Gastrocnemius medialis (tissue), 4 donors: ENCODE results near the gene CYTH2. TPM values are rescaled to one million over a fixed set of nuclear protein-coding genes. Genes with fewer than 3 reads are reported as not detected.

Experiments used
- ATAC-seq, 2 donors: fragments of 150-250 bp; one replicate each; pipeline ENCODE4 v1.9.1; 2016
- DNase-seq, 2 donors: peaks; one replicate each; pipeline ENCODE4 v3.0.0-alpha.2; 2019
- H3K27ac ChIP-seq, 4 donors: fragments of 200-600 bp; sonication (generic); 1 replicate in 1 of 4; 2 replicates in 3 of 4; pipeline ENCODE4 v1.5.1; 2016 to 2018; ENCODE audit warnings: mild to moderate bottlenecking in 2 of 4, moderate library complexity in 1 of 4
- H3K27me3 ChIP-seq, 3 donors: fragments of 200-600 bp; sonication (generic) in 2 of 3; 1 replicate in 1 of 3; 2 replicates in 2 of 3; pipeline versions ENCODE4 v1.5.1 to v1.6.0; 2016 to 2019; ENCODE audit warnings: mild to moderate bottlenecking in 1 of 3, moderate library complexity in 1 of 3
- H3K36me3 ChIP-seq, 2 donors: fragments of 200-600 bp; sonication (generic) in 1 of 2; one replicate each; pipeline ENCODE4 v1.5.1; 2017 to 2018
- H3K4me1 ChIP-seq, 2 donors: fragments of 200-600 bp; sonication (generic) in 1 of 2; one replicate each; pipeline ENCODE4 v1.5.1; 2016 to 2017; ENCODE audit warnings: mild to moderate bottlenecking in 2 of 2
- H3K4me3 ChIP-seq, 4 donors: fragments of 200-600 bp; sonication (generic) in 3 of 4; 1 replicate in 1 of 4; 2 replicates in 3 of 4; pipeline ENCODE4 v1.5.1; 2016 to 2019; ENCODE audit warnings: mild to moderate bottlenecking in 2 of 4
- H3K9me3 ChIP-seq, 3 donors: fragments of 200-600 bp; sonication (generic) in 2 of 3; 1 replicate in 1 of 3; 2 replicates in 2 of 3; pipeline ENCODE4 v1.5.1; 2016 to 2019
- POLR2A ChIP-seq, 2 donors: fragments of 450-650 bp; IDR thresholded peaks; one replicate each; pipeline ENCODE4 v1.6.1; 2017; ENCODE audit warnings: antibody characterized with exemption in 2 of 2, mild to moderate bottlenecking in 2 of 2, moderate library complexity in 2 of 2
- in situ Hi-C, 4 donors: fragments of 200-750 bp; cut with MboI; loops; one replicate each; pipeline versions ENCODE4 v1.15.0 to v1.8.0; 2017; ENCODE audit warnings: low sequenced_read_pairs in 4 of 4
- intact Hi-C: fragments of 100-400 bp; cut with DNase I; formaldehyde crosslinking; loops from one replicate; pipeline ENCODE4 v1.15.1; 2023; ENCODE audit warnings: low total_unique reads
- total RNA-seq, 4 donors: library from RNA; depleted of rRNA; stranded (reverse); fragments of >200 nt; gene quantifications; one replicate each; pipeline versions ENCODE4 v1.1.0 to v1.2.3, GENCODE V29; 2016
- TF ChIP-seq, protein P1 (sequence below), 5 experiments: fragments of 450-650 bp in 3 of 5; fragments of 200-600 bp in 2 of 5; sonication (generic) in 2 of 5; IDR thresholded peaks in 4 of 5; conservative IDR thresholded peaks in 1 of 5; 1 replicate in 4 of 5; 2 replicates in 1 of 5; pipeline ENCODE4 v1.5.1; 2016 to 2019; ENCODE audit warnings: antibody characterized with exemption in 5 of 5, mild to moderate bottlenecking in 3 of 5, moderate library complexity in 3 of 5

CYTH2 gene
- total RNA-seq, 4 donors from 2014 or later: 24.3 to 35.2 (median 26.9) TPM

DNA sequence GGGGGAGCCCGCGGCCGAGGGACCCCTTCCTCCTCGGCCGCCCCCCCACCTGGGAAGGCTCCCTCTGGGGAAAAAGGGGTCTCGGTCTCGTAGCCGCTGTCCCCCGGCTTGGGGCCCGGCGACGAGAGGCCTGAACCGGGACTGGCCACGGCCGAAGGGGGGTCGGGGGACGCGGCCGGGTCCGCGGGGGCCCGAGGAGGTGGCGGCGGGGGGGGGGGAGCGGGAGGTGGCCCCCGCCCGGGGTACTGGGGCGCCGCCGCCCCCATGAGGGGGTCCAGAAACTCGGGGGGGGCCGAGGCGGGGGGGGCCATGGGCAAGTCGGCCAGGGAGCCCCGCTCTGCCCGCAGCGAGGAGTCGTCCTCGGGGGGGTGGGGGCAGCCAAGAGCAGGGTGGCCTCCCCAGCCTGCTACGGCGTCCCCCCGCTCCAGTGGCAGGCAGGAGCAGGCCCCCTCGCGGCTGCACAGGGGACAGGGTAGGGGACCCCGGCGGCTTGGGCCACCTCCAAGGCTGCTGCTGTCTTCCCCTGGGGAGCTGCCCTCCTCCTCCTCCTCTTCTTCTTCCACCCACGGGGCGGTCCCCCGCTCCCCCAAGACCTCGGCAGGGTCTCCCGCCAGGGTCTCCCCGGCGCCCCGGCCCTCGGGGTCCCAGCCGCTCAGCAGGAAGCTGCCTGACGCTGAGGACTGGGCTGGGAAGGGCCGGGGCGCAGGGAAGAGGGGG, 29.6 kb downstream of the CYTH2 start:
- no peak for TF ChIP-seq POLR2A (IDR thresholded peaks at IDR 0.05)
- TF ChIP-seq, protein P1, sequence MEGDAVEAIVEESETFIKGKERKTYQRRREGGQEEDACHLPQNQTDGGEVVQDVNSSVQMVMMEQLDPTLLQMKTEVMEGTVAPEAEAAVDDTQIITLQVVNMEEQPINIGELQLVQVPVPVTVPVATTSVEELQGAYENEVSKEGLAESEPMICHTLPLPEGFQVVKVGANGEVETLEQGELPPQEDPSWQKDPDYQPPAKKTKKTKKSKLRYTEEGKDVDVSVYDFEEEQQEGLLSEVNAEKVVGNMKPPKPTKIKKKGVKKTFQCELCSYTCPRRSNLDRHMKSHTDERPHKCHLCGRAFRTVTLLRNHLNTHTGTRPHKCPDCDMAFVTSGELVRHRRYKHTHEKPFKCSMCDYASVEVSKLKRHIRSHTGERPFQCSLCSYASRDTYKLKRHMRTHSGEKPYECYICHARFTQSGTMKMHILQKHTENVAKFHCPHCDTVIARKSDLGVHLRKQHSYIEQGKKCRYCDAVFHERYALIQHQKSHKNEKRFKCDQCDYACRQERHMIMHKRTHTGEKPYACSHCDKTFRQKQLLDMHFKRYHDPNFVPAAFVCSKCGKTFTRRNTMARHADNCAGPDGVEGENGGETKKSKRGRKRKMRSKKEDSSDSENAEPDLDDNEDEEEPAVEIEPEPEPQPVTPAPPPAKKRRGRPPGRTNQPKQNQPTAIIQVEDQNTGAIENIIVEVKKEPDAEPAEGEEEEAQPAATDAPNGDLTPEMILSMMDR (IDR thresholded peaks at IDR 0.05 in 4 of 5, conservative IDR thresholded peaks at IDR 0.05 in 1 of 5): no peak
- Histone ChIP-seq H3K36me3 (no peaks in the 10 kb centered on the region), H3K4me3 (peak overlapping the region in 1 of 4 donors; percentile 24), H3K9me3 (no peaks in the 10 kb centered on the region), H3K4me1 (no peaks in the 10 kb centered on the region), H3K27ac (no peak overlapping the region), H3K27me3 (peaks cover 40 to 54% (median 46%) of the 10 kb centered on the region in 3 donors)
- ATAC-seq (no peak), DNase-seq (no peak)
- intact Hi-C loops (no loop called here), in situ Hi-C loops (no loop called here)

DNA sequence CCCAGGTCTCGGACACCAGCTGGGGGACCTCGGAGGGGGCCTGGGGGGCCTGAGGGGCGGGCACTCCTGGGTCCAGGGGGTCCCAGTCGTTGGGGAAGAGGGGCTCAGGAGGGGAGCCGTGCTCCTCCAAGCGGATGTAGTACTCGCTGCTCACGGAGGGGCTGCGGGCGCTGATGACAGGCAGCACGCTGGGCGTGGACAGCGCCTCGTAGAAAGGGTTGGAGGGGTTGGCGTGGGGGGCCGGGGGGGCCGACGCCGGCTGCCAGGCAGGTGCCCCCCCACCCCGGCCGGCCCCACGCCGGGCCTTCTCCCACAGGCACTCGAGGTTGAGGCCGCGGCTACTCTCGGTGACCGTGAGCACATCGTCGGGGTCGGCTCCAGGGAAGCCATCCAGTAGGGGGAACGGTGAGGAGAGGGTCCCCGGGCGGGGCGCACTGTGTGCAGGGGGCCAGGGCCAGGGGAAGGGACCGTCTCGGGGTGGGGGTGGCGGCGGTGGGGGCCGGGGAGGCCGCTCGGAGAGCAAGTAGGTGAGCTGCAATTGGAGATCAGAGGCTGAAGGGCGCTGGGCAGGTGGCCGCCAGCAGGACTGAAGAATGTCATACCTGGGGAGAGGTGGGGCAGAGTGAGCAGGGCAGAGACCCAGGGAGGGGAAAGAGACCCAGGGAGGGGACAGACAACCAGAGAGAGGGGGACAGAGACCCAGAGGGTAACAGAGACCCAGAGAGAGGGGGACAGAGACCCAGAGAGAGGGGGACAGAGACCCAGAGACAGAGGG, 30.3 kb downstream of the CYTH2 start:
- no peak for ATAC-seq
- H3K27me3 ChIP-seq: peaks cover 40 to 50% (median 42%) of the 10 kb centered on the region in 3 donors
- no peak for DNase-seq
- in situ Hi-C loops (no loop called here), intact Hi-C loops (no loop called here)
- TF ChIP-seq POLR2A (IDR thresholded peaks at IDR 0.05): no peak
- TF ChIP-seq, protein P1 (IDR thresholded peaks at IDR 0.05 in 4 of 5, conservative IDR thresholded peaks at IDR 0.05 in 1 of 5): no peak
- no peaks in the 10 kb centered on the region for H3K9me3 ChIP-seq
- H3K4me1 ChIP-seq: no peaks in the 10 kb centered on the region
- no peak overlapping the region for H3K4me3 ChIP-seq
- H3K27ac ChIP-seq: no peak overlapping the region
- H3K36me3 ChIP-seq: no peaks in the 10 kb centered on the region

DNA sequence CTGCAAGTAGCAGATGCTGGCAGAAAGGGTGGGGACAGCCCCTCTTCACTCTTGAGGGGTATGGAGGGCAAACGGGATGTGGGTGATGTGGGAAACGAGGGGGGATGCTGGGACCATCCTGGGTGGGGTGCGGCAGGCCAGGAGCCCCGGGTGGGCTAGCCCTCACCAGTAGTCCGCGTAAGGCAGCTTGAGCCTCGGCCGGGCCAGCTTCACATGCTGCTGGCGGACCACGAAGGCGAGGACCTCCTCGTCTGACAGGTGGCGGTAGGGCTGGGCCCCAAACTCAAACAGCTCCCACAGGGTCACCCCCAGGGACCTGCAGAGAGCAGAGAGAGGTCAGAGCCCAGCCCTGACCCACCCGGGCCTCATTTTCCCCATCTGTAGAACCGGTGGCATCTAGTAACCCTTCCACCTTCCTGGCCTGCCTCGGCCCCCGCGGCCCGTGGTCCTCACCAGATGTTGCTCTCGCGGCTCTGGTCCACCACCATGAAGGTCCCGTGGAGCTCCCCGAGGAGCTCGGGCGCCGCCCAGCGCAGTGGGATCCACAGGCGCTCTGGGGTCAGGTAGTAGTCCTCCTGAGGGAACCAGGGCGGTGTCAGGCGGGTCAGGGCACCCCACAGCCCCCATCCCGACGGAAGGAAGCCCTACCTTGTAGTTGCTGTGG, 31.8 kb downstream of the CYTH2 start:
- Histone ChIP-seq H3K4me1 (no peaks in the 10 kb centered on the region), H3K4me3 (no peak overlapping the region), H3K9me3 (no peaks in the 10 kb centered on the region), H3K27me3 (peaks cover 36 to 50% (median 40%) of the 10 kb centered on the region in 3 donors), H3K27ac (no peak overlapping the region), H3K36me3 (no peaks in the 10 kb centered on the region)
- ATAC-seq (no peak), DNase-seq (no peak)
- in situ Hi-C loops: no loop called here
- intact Hi-C loops: no loop called here
- no peak for TF ChIP-seq POLR2A (IDR thresholded peaks at IDR 0.05)
- TF ChIP-seq, protein P1 (IDR thresholded peaks at IDR 0.05 in 4 of 5, conservative IDR thresholded peaks at IDR 0.05 in 1 of 5): no peak

DNA sequence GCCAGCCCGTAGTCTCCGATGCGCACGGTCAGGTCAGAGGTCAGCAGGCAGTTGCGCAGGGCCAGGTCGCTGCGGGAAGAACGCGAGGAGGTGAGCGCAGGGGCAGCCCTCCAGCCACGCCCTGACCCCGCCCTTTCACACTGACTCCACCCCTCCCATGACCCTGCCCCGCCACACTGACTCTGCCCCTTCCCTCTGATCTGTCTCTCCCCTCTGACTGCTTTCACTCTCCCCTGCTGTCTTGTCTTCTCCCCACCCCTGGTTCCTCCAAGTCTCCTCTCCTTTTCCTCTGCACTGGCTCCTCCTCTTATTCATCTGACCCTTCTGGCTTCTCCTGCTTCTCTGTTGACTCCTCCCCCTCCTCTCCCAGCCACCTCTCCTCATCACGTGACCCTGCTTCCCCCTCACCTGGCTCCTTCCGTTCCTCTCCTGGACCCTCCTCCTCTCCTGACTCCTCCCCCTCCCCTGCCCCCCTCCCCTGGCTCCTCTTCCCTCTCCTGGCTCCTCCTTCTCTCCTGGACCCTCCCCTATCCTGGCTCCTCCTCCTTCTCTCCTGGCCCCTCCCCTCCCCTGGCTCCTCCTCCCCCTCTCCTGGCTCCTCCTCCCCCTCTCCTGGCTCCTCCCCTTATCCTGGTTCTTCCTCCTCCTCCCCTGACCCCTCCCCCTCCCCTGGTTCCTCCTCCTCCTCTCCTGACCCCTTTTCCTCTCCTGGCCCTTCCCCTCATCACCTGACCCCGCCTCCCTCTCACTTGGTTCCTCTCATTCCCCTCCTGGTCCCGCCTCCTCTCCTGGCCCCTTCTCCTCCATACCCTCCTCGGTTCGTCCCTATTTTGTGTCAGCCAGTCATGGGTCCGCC, 32.6 kb downstream of the CYTH2 start:
- no peaks in the 10 kb centered on the region for H3K9me3 ChIP-seq
- ATAC-seq: peak in 1 of 2 donors; percentile 21
- in situ Hi-C loops (no loop called here), intact Hi-C loops (no loop called here)
- no peak for TF ChIP-seq POLR2A (IDR thresholded peaks at IDR 0.05)
- TF ChIP-seq, protein P1 (IDR thresholded peaks at IDR 0.05 in 4 of 5, conservative IDR thresholded peaks at IDR 0.05 in 1 of 5): no peak
- H3K36me3 ChIP-seq: no peaks in the 10 kb centered on the region
- H3K27ac ChIP-seq: no peak overlapping the region
- peaks cover 36 to 50% (median 40%) of the 10 kb centered on the region in 3 donors for H3K27me3 ChIP-seq
- no peak overlapping the region for H3K4me3 ChIP-seq
- no peak for DNase-seq
- no peaks in the 10 kb centered on the region for H3K4me1 ChIP-seq
